Ovary (tissue), 3 donors: Measurements from ENCODE around the gene AHCTF1.

Experiments
- CTCF ChIP-seq, 3 donors: fragments of 450-650 bp in 2 of 3; fragments of 200-600 bp in 1 of 3; IDR thresholded peaks; one replicate each; pipeline versions ENCODE4 v1.5.1 to v1.8.0; 2016 to 2022; ENCODE audit warnings: antibody characterized with exemption in 3 of 3, mild to moderate bottlenecking in 1 of 3
- POLR2A ChIP-seq: fragments of 450-650 bp; IDR thresholded peaks from one replicate; pipeline ENCODE4 v1.6.1; 2017; ENCODE audit warnings: antibody characterized with exemption, mild to moderate bottlenecking, moderate library complexity
- donor health status: DM: no; HTN: no; CAD: no.

GRCh38 chr1:246923900-246924299 lies 7.8 kb downstream of the AHCTF1 start:
- no peak for TF ChIP-seq CTCF (IDR thresholded peaks at IDR 0.05)
- no peak for TF ChIP-seq POLR2A
